ENCODE data around the gene ACADS. TPM values are rescaled to one million over a fixed set of nuclear protein-coding genes. Genes with fewer than 3 reads are reported as not detected.

The ACADS gene
- polyA plus RNA-seq, 2 of the 4 experiments (the other 2 are of a cell fraction): 7.9 to 9.3 TPM

Other genes starting within 250 kb of the ACADS start
- gene DYNLL1, start 229.7 kb upstream of the ACADS start, polyA plus RNA-seq (2011; rRNA removed): 744 and 825 TPM in 2 replicates
- 700 to 848 TPM (median 735 TPM) in 3 replicates for gene DYNLL1, start 229.7 kb upstream of the ACADS start, polyA plus RNA-seq (2017; fragmentation: RNase III; extraction: RNeasy Plus Mini Kit Qiagen cat#74134 plus additional on column Dnase treatment)
- gene COQ5, start 196.7 kb upstream of the ACADS start, polyA plus RNA-seq (2011; rRNA removed): 84.9 and 100.0 TPM in 2 replicates
- gene COQ5, start 196.7 kb upstream of the ACADS start, polyA plus RNA-seq (2017; fragmentation: RNase III; extraction: RNeasy Plus Mini Kit Qiagen cat#74134 plus additional on column Dnase treatment): 46.6 to 49.6 TPM (median 48.9 TPM) in 3 replicates
- 118 and 137 TPM in 2 replicates for gene RNF10, start 191.5 kb upstream of the ACADS start, polyA plus RNA-seq (2011; rRNA removed)
- gene RNF10, start 191.5 kb upstream of the ACADS start, polyA plus RNA-seq (2017; fragmentation: RNase III; extraction: RNeasy Plus Mini Kit Qiagen cat#74134 plus additional on column Dnase treatment): 87.0 to 101 TPM (median 99.3 TPM) in 3 replicates
- gene POP5, start 144.4 kb upstream of the ACADS start, polyA plus RNA-seq (2011; rRNA removed): 111 and 133 TPM in 2 replicates
- gene POP5, start 144.4 kb upstream of the ACADS start, polyA plus RNA-seq (2017; fragmentation: RNase III; extraction: RNeasy Plus Mini Kit Qiagen cat#74134 plus additional on column Dnase treatment): 82.4 to 84.5 TPM (median 84.4 TPM) in 3 replicates
- 0.17 and 0.22 TPM in 2 replicates for gene CABP1, start 85.2 kb upstream of the ACADS start, polyA plus RNA-seq (2011; rRNA removed)
- gene CABP1, start 85.2 kb upstream of the ACADS start, polyA plus RNA-seq (2017; fragmentation: RNase III; extraction: RNeasy Plus Mini Kit Qiagen cat#74134 plus additional on column Dnase treatment): 0.08 to 0.16 TPM (median 0.15 TPM) in 3 replicates
- gene MLEC, start 38.7 kb upstream of the ACADS start, polyA plus RNA-seq (2011; rRNA removed): 89.1 and 140 TPM in 2 replicates
- gene MLEC, start 38.7 kb upstream of the ACADS start, polyA plus RNA-seq (2017; fragmentation: RNase III; extraction: RNeasy Plus Mini Kit Qiagen cat#74134 plus additional on column Dnase treatment): 117 to 126 TPM (median 121 TPM) in 3 replicates
- 37.5 and 41.5 TPM in 2 replicates for gene UNC119B, start 15.4 kb upstream of the ACADS start, polyA plus RNA-seq (2011; rRNA removed)
- gene UNC119B, start 15.4 kb upstream of the ACADS start, polyA plus RNA-seq (2017; fragmentation: RNase III; extraction: RNeasy Plus Mini Kit Qiagen cat#74134 plus additional on column Dnase treatment): 22.1 to 27.0 TPM (median 25.8 TPM) in 3 replicates
- gene SPPL3, start 178.5 kb downstream of the ACADS start, polyA plus RNA-seq (2011; rRNA removed): 26.6 and 32.6 TPM in 2 replicates
- 25.0 to 26.5 TPM (median 25.1 TPM) in 3 replicates for gene SPPL3, start 178.5 kb downstream of the ACADS start, polyA plus RNA-seq (2017; fragmentation: RNase III; extraction: RNeasy Plus Mini Kit Qiagen cat#74134 plus additional on column Dnase treatment)

Measured in A549 (cell line).